ENCODE measurements around the gene FAT4. TPM values are rescaled to one million over a fixed set of nuclear protein-coding genes. Genes with fewer than 3 reads are reported as not detected.

Gene FAT4
- total and polyA plus RNA-seq, 2 donors (not counting 3 experiments of a cell fraction or from before 2014, with no cell fraction given) = 16.4 to 39.1 TPM

DNA sequence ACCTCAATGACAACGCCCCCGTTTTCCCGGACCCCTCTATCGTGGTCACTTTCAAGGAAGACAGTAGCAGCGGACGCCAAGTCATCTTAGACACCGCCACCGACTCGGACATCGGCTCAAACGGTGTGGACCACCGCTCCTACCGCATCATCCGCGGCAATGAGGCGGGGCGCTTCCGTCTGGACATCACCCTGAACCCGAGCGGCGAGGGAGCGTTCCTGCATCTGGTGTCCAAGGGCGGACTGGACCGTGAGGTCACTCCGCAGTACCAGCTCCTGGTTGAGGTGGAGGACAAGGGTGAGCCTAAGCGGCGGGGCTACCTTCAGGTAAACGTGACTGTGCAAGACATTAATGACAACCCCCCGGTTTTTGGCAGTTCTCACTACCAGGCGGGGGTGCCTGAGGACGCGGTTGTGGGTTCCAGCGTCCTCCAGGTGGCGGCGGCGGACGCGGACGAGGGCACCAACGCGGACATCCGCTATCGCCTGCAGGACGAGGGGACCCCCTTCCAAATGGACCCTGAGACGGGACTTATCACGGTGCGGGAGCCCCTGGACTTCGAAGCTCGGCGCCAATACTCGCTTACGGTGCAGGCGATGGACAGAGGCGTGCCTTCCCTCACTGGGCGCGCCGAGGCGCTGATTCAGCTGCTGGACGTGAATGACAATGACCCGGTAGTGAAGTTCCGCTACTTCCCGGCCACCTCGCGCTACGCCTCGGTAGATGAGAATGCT is 2.2 kb downstream of the FAT4 start:
- H3K9me1 ChIP-seq (replicated peaks; ENCODE audit: control insufficient read depth, extremely low read depth, insufficient read depth, low read length) = no peaks in the 10 kb centered on the region
- dilution Hi-C loops (cut with MboI; ENCODE audit: extremely low pct_ligation_motif_present, low sequenced_read_pairs) (no loop called here), intact Hi-C loops (cut with micrococcal nuclease) (loop anchor here (1.0 to 10.0 kb wide), 4 partner anchors 51 to 1538 kb away; no protein-coding TSS in a partner anchor)
- peaks cover 0 to 11% of the 10 kb centered on the region in 2 experiments for H3K36me3 ChIP-seq (ENCODE audit: control insufficient read depth in 2 of 2, extremely low read depth in 1 of 2, insufficient read depth in 2 of 2, low read length in 2 of 2)
- H3K9ac ChIP-seq (replicated peaks; ENCODE audit: extremely low read depth, insufficient read depth, low read length) = peak overlapping the region; percentile 92
- H3K79me2 ChIP-seq (ENCODE audit: control insufficient read depth, insufficient read depth, low read length) = peaks cover 58% of the 10 kb centered on the region
- TF ChIP-seq POLR2AphosphoS5 (IDR thresholded peaks at IDR 0.05; ENCODE audit: insufficient read depth, low read depth, low read length) (no peak), FOS (IDR thresholded peaks at IDR 0.05; ENCODE audit: borderline replicate concordance, insufficient read depth, low read length) (no peak), GATA2 (IDR thresholded peaks at IDR 0.05; ENCODE audit: insufficient read depth, insufficient read length, low read depth, low read length) (no peak), POLR2A (IDR thresholded peaks at IDR 0.05; ENCODE audit: low read depth, low read length) (no peak), EZH2 (IDR thresholded peaks at IDR 0.05; ENCODE audit: borderline replicate concordance, low read depth, low read length, severe bottlenecking) (no peak), MYC (IDR thresholded peaks at IDR 0.05; ENCODE audit: low read depth, low read length) (no peak), JUN (IDR thresholded peaks at IDR 0.05; ENCODE audit: borderline replicate concordance, insufficient read depth, insufficient read length, low read depth) (no peak)
- TF ChIP-seq, protein P1, sequence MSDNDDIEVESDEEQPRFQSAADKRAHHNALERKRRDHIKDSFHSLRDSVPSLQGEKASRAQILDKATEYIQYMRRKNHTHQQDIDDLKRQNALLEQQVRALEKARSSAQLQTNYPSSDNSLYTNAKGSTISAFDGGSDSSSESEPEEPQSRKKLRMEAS (IDR thresholded peaks at IDR 0.05; ENCODE audit: insufficient read depth, insufficient read length) = no peak
- TF ChIP-seq, protein P2, sequence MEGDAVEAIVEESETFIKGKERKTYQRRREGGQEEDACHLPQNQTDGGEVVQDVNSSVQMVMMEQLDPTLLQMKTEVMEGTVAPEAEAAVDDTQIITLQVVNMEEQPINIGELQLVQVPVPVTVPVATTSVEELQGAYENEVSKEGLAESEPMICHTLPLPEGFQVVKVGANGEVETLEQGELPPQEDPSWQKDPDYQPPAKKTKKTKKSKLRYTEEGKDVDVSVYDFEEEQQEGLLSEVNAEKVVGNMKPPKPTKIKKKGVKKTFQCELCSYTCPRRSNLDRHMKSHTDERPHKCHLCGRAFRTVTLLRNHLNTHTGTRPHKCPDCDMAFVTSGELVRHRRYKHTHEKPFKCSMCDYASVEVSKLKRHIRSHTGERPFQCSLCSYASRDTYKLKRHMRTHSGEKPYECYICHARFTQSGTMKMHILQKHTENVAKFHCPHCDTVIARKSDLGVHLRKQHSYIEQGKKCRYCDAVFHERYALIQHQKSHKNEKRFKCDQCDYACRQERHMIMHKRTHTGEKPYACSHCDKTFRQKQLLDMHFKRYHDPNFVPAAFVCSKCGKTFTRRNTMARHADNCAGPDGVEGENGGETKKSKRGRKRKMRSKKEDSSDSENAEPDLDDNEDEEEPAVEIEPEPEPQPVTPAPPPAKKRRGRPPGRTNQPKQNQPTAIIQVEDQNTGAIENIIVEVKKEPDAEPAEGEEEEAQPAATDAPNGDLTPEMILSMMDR (IDR thresholded peaks at IDR 0.05; ENCODE audit: extremely low read depth in 1 of 2, insufficient read depth in 1 of 2, low read depth in 1 of 2, low read length in 2 of 2) = peak in 1 of 2 donors; percentile 22
- POLR2A ChIA-PET = no interaction called here
- H3K4me2 ChIP-seq (ENCODE audit: insufficient read depth, low read length) = peak overlapping the region; percentile 94
- BruUV-seq (replicated peaks) = no TSS peak
- peak; percentile 47 for DNase-seq (ENCODE audit: low read depth, low spot score)
- H4K20me1 ChIP-seq (replicated peaks; ENCODE audit: control insufficient read depth, extremely low read depth, insufficient read depth, low read length) = no peaks in the 10 kb centered on the region
- peak overlapping the region; percentile 58 to 90 (median 82) for H3K4me3 ChIP-seq (replicated peaks in 1 of 3; ENCODE audit: insufficient read depth in 1 of 3, low read depth in 1 of 3, low read length in 3 of 3)
- no peaks in the 10 kb centered on the region for H3K27me3 ChIP-seq (ENCODE audit: control insufficient read depth in 2 of 2, insufficient read depth in 2 of 2, low read length in 2 of 2)
- H2AFZ ChIP-seq (ENCODE audit: low read depth, low read length) = peak overlapping the region; percentile 52
- no peaks in the 10 kb centered on the region for H3K9me3 ChIP-seq (replicated peaks; ENCODE audit: control insufficient read depth, insufficient read depth, low read length)
- no peak overlapping the region for H3K27ac ChIP-seq (ENCODE audit: insufficient read depth, low read depth, low read length)
- H3K4me1 ChIP-seq (ENCODE audit: control insufficient read depth, extremely low read depth, insufficient read depth, low read length) = peaks cover 43% of the 10 kb centered on the region
- FAIRE-seq = peak; percentile 64
- CTCF ChIA-PET = interaction anchor here (1.2 to 7.4 kb wide), 6 partner anchors 96 to 434 kb away, joined by 3 to 215 read pairs (median 4); no protein-coding TSS in a partner anchor
